Body of pancreas (tissue), 4 donors: ENCODE measurements around the gene CIAO2B.
"Not testable (repeated sequence)": the region's sequence is repeated elsewhere in the genome, so short reads cannot be mapped to it uniquely, and the experiment has no call there.

Experiments
- POLR2A ChIP-seq, 3 donors: fragments of 450-650 bp; IDR thresholded peaks; one replicate each; pipeline ENCODE4 v1.6.1; 2016; ENCODE audit warnings: antibody characterized with exemption in 3 of 3, mild to moderate bottlenecking in 2 of 3
- TF ChIP-seq, protein P1 (sequence below), 7 experiments: fragments of 450-650 bp in 4 of 7; fragments of 200-600 bp in 3 of 7; sonication (generic) in 3 of 7; IDR thresholded peaks; one replicate each; pipeline ENCODE4 v1.5.1; 2016 to 2019; ENCODE audit warnings: antibody characterized with exemption in 7 of 7

DNA sequence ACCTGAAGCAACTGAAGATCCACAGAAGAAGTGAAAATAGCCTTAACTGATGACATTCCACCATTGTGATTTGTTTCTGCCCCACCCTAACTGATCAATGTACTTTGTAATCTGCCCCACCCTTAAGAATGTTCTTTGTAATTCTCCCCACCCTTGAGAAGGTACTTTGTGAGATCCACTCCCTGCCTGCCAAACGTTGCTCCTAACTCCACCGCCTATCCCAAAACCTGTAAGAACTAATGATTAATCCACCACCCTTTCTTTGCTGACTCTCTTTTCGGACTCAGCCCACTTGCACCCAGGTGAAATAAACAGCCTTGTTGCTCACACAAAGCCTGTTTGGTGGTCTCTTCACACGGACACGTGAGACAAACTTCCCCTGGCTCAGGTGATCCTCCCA is 37.5 kb downstream of the CIAO2B start:
- TF ChIP-seq, protein P1, sequence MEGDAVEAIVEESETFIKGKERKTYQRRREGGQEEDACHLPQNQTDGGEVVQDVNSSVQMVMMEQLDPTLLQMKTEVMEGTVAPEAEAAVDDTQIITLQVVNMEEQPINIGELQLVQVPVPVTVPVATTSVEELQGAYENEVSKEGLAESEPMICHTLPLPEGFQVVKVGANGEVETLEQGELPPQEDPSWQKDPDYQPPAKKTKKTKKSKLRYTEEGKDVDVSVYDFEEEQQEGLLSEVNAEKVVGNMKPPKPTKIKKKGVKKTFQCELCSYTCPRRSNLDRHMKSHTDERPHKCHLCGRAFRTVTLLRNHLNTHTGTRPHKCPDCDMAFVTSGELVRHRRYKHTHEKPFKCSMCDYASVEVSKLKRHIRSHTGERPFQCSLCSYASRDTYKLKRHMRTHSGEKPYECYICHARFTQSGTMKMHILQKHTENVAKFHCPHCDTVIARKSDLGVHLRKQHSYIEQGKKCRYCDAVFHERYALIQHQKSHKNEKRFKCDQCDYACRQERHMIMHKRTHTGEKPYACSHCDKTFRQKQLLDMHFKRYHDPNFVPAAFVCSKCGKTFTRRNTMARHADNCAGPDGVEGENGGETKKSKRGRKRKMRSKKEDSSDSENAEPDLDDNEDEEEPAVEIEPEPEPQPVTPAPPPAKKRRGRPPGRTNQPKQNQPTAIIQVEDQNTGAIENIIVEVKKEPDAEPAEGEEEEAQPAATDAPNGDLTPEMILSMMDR (IDR thresholded peaks at IDR 0.05): not testable (repeated sequence)
- TF ChIP-seq POLR2A (IDR thresholded peaks at IDR 0.05): not testable (repeated sequence)
